LNCAP (cell line): Measurements from ENCODE around the gene SPATA32.

Experiments
- CTCF ChIP-seq: fragments of 450-650 bp; IDR thresholded peaks from 2 replicates; pipeline ENCODE4 v1.5.1; 2017; ENCODE audit warnings: mild to moderate bottlenecking

SPATA32 gene

GRCh38 chr17:45227101-45227925 lies 34.6 kb downstream of the SPATA32 start:
- TF ChIP-seq CTCF: no peak

- no peak for TF ChIP-seq CTCF
These were observed 35.3 kb downstream of the SPATA32 start for GRCh38 chr17:45226576-45226975.

GRCh38 chr17:45225964-45226530 lies 35.8 kb downstream of the SPATA32 start:
- no peak for TF ChIP-seq CTCF

- TF ChIP-seq CTCF: no peak
These were observed 36.7 kb downstream of the SPATA32 start for GRCh38 chr17:45225051-45225700.

GRCh38 chr17:45224671-45225050 lies 37.2 kb downstream of the SPATA32 start:
- TF ChIP-seq CTCF: no peak

- TF ChIP-seq CTCF: no peak
These were observed 38.1 kb downstream of the SPATA32 start for GRCh38 chr17:45223539-45224528.

- TF ChIP-seq CTCF: no peak
These were observed 38.8 kb downstream of the SPATA32 start for GRCh38 chr17:45222996-45223538.
